ENCODE measurements around the gene EBLN2.

EBLN2 gene

DNA sequence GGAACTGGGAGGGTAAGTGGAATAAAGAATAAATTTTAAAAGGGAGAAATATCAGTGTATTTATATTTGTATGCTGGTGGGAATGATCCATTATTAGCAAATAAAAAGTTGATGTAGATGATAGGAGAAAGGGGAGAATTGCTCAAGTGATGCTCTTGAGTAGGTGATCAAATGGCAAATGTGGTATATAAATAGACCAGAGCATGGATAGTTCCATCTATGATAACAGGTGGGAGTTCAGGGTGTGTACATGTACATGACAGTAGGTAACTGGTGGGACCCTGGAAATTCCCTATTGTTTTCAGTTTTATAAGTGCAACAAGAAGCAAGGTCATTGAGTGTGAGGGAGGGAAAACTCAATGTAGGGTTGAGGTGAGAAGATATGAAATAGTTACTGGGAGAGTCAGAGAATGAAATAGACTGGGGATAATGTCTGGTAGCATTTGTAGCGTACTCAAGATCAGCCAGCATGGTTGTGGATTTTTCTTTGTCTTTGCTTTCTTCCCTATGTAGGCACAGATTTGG lies 31.3 kb upstream of the EBLN2 start:
- TF ChIP-seq SIN3A (IDR thresholded peaks at IDR 0.05; ENCODE audit: borderline replicate concordance, insufficient read depth, low read length), result no peak

DNA sequence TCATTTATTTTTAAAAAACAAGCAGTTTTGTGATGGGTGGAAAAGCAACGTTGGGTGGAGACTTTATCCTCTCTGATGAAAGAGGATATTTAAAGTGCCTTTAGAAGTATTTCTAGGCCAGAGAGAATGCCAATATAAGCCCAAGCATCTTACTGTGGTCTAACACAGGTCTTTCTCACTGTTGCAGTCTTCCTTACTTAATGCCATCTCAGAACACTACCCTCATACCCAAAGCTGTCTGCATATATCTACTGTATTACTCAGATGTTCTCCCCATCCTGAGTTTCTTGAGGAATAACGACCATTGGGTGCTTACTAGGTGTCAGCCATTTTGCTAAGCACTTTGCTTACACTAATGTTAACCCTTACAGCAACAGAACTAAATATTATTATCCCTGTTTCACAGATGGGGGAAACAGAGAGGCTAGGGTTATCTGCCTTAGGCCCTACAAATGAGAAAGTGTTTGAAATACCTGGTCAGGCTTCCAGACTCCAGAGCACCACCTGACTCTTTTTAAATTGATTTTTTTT lies 29.8 kb upstream of the EBLN2 start:
- TF ChIP-seq, protein P1, sequence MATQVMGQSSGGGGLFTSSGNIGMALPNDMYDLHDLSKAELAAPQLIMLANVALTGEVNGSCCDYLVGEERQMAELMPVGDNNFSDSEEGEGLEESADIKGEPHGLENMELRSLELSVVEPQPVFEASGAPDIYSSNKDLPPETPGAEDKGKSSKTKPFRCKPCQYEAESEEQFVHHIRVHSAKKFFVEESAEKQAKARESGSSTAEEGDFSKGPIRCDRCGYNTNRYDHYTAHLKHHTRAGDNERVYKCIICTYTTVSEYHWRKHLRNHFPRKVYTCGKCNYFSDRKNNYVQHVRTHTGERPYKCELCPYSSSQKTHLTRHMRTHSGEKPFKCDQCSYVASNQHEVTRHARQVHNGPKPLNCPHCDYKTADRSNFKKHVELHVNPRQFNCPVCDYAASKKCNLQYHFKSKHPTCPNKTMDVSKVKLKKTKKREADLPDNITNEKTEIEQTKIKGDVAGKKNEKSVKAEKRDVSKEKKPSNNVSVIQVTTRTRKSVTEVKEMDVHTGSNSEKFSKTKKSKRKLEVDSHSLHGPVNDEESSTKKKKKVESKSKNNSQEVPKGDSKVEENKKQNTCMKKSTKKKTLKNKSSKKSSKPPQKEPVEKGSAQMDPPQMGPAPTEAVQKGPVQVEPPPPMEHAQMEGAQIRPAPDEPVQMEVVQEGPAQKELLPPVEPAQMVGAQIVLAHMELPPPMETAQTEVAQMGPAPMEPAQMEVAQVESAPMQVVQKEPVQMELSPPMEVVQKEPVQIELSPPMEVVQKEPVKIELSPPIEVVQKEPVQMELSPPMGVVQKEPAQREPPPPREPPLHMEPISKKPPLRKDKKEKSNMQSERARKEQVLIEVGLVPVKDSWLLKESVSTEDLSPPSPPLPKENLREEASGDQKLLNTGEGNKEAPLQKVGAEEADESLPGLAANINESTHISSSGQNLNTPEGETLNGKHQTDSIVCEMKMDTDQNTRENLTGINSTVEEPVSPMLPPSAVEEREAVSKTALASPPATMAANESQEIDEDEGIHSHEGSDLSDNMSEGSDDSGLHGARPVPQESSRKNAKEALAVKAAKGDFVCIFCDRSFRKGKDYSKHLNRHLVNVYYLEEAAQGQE (IDR thresholded peaks at IDR 0.05; ENCODE audit: insufficient read depth in 1 of 2, low read depth in 2 of 2, low read length in 2 of 2), result no peak
- TF ChIP-seq POLR2AphosphoS5 (IDR thresholded peaks at IDR 0.05; ENCODE audit: low read depth, low read length) (no peak), SIN3A (IDR thresholded peaks at IDR 0.05; ENCODE audit: borderline replicate concordance, insufficient read depth, low read length) (no peak), TAF1 (IDR thresholded peaks at IDR 0.05; ENCODE audit: borderline replicate concordance, insufficient read depth, low read length) (no peak), FOXP2 (optimal IDR thresholded peaks at IDR 0.05; ENCODE audit: borderline replicate concordance, extremely low read depth, extremely low read length, insufficient read depth) (no peak)

DNA sequence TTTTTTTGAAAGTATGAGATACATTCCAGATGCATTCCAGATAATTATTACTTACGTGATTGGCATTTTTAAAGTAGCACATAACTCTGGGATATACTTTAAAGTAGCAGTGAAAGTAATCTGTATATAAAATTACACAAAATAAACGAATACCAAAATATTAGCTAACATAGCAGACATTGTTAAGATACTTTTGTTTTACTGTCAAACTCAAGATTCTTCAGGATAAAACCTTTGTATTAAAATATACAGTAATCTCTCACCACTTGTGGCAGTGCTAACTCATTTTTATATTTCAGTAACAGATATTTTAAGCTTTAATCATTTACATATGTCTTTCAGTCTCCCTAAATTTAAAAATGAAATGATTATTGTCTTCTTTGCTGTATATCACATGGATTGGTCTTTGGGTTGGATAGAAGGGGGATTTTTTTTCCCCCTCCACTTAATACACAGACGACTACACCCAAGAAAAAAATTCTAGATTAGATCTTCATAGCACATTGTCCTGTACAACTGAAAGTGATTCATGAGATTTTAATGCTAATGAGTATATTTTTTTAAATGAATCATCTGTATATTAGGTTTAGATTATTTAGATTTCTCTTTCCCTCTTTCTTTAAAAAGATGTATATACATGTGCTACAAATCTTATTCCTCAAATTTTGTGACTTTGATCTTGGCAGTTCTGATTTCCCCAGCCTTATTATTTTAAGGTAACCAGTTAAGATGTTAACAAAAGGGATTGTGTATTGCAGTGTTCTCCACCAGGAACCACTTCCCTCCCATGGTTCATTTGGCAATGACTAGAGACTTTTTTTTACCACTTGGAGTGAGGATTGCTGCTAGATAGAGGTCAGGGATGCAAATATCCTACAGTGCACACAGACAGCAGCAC lies 24.5 kb upstream of the EBLN2 start:
- TF ChIP-seq SIN3A (IDR thresholded peaks at IDR 0.05; ENCODE audit: borderline replicate concordance, insufficient read depth, low read length), result no peak
- TF ChIP-seq POLR2AphosphoS5 (IDR thresholded peaks at IDR 0.05; ENCODE audit: low read depth, low read length), result no peak
- TF ChIP-seq TAF1 (IDR thresholded peaks at IDR 0.05; ENCODE audit: borderline replicate concordance, insufficient read depth, low read length), result no peak
- TF ChIP-seq, protein P1 (IDR thresholded peaks at IDR 0.05; ENCODE audit: insufficient read depth in 1 of 2, low read depth in 2 of 2, low read length in 2 of 2), result no peak
- TF ChIP-seq FOXP2 (optimal IDR thresholded peaks at IDR 0.05; ENCODE audit: borderline replicate concordance, extremely low read depth, extremely low read length, insufficient read depth), result no peak

DNA sequence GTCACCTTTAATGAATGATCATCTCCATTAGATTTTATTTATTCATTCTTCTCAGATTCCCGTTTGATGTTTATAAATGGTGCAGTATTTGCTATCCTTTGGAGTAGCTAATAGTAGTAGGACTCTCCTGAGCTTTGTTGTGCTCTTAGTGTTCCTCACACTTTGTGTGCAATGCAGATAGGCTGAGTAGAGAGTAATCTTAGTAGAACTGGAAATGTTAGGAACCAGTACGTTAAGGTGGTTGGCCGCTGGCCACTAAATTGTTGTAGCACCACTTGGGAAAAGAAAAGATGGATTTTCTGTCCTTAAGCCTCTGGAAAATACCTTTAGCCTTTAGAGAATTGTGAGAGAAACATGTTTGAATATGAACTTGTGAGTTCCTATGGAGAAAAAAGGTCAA lies 19.9 kb upstream of the EBLN2 start:
- TF ChIP-seq FOXP2 (optimal IDR thresholded peaks at IDR 0.05; ENCODE audit: borderline replicate concordance, extremely low read depth, extremely low read length, insufficient read depth), result no peak
- no peak for TF ChIP-seq SIN3A (IDR thresholded peaks at IDR 0.05; ENCODE audit: borderline replicate concordance, insufficient read depth, low read length)
- TF ChIP-seq TAF1 (IDR thresholded peaks at IDR 0.05; ENCODE audit: borderline replicate concordance, insufficient read depth, low read length), result no peak
- TF ChIP-seq, protein P1 (IDR thresholded peaks at IDR 0.05; ENCODE audit: insufficient read depth in 1 of 2, low read depth in 2 of 2, low read length in 2 of 2), result no peak

DNA sequence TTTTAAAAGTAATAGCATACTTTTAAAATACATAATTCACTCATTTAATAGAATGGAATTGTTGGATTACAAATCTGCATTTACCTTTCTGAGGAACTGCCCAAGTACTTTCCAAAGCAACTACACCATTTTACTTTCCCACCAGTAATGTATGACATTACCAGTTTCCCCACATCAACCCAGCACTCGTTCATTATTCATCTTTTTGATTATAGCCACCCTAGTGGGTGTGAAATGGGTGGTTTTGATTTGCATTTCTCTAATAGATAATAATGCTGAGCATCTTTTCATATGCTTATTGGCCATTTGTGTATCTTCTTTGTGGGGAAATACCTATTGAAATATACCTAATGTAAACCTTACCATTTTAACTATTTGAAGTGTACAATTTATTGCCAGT lies 18.0 kb upstream of the EBLN2 start:
- TF ChIP-seq POLR2AphosphoS5 (IDR thresholded peaks at IDR 0.05; ENCODE audit: low read depth, low read length) (no peak), FOXP2 (optimal IDR thresholded peaks at IDR 0.05; ENCODE audit: borderline replicate concordance, extremely low read depth, extremely low read length, insufficient read depth) (no peak)
- TF ChIP-seq, protein P1 (IDR thresholded peaks at IDR 0.05; ENCODE audit: insufficient read depth in 1 of 2, low read depth in 2 of 2, low read length in 2 of 2), result no peak
